Skin of body (tissue), 2 donors: Measurements from ENCODE around the gene GCG. TPM values are rescaled to one million over a fixed set of nuclear protein-coding genes. Genes with fewer than 3 reads are reported as not detected.
A peak's percentile ranks its signal among the peaks of the same experiment; 100 is the strongest.

Experiments used
- DNase-seq: peaks from one replicate; lab custom pipeline; 2025; lab: John Stamatoyannopoulos, UW
- total RNA-seq: library from RNA; depleted of rRNA; stranded (reverse); fragments of >200 nt; gene quantifications from one replicate; pipeline ENCODE4 v1.2.3, GENCODE V29; 2014

Gene GCG
- total RNA-seq, 1 donor from 2014 or later = not detected

DNA sequence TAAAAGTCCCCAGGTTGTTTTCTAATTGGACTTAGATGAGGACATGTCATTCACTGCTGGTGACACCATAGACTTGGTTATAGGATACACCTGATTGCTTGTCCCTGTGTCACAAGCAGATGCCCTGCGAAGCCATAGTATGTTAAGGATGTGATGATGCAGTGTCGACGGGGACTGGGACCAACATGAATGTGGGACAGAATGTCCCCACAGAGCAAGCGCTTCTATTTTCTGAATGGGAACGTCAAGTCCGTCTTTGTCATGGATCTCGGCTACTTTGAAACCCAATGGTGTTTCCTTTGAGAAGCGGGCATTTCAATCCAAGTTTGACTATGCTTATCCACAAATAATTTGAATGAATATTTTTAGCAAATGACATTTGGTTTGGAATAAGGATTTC, 2.1 kb downstream of the GCG start:
- no peak for DNase-seq

DNA sequence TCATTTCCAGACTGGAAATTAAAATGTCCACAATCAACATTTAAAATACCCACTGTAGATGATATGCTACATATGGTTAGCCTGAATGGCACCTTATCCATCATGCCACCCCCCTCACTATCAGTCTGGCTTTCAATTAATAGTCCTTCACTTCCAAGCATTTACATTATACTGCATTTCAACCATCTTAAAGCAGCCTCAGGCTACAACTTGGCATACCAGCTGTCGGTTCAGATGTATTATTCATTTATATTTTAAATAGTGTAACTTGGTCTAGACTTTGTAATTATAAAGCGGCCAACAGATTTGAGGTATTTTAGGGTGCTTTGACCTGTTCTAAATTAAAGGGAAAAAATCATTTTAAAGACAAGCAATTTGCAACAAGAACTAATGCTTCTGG, 2.6 kb downstream of the GCG start:
- no peak for DNase-seq

DNA sequence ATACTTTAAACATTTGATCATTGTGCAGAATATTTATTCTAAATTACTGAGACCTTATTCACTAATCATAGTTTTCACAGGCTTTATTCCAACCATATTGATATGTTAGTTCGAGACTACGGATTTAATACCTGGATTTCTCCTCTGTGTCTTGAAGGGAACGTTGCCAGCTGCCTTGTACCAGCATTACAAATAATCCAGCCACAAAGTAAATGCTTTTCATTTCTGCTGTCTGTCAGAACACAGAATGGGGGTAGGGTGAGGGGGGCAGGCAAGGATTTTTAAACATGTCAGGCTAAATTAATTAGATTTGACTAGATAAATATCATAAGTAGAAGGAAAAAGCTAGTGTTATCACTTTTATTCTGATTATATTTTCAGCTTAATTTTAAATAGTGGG, 3.1 kb downstream of the GCG start:
- DNase-seq = no peak

DNA sequence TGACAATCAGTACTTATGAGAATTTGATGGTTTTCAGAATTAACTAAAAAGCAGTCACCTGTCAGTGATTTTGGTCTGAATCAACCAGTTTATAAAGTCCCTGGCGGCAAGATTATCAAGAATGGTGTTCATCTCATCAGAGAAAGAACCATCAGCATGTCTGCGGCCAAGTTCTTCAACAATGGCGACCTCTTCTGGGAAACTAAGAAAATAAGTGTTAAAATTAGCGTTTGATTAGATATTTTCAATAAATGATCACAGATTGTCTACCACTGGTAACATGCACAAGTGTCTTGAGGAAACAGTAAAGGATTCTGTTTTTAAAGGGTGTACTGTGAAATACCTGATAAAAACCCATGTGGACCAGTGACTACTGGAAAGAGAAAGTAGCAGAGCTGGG, 8.1 kb downstream of the GCG start:
- DNase-seq = no peak

DNA sequence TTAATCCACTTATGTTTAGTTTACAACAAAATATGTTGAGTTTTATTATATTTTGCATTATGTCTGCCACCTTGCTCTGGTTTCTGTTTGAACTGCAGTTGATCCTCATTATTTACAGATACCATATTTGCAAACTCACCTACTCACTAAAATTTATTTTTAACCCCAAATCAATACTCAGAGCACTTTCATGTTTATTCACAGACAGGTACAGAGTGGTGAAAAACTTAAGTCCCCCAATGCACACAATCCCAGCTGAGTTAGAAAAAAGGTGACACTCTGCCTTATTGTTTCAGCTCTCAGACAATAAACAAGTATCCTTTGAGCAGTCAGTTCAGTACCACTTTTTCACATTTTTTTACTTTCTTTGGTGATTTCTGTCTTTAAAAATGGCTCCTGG, 13.7 kb downstream of the GCG start:
- DNase-seq = no peak

DNA sequence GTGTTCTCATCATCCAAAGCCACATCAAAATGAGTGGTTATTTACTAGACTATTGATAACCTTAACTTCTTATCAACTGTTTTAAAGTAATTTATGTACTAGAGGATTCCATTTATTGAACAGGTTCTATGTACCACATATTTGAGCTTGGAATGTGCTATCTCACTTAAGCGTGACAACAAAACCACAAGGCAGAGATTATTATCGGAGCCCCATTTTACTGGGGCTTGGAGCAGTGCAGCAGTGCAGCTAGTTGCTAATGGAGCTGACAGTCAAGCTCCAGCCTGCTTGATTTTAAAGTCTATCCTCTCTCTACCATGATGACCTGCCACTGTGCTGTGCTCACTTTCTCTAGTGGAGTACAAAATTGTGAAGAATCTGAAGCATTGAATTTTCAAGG, 24.6 kb downstream of the GCG start:
- DNase-seq = no peak

DNA sequence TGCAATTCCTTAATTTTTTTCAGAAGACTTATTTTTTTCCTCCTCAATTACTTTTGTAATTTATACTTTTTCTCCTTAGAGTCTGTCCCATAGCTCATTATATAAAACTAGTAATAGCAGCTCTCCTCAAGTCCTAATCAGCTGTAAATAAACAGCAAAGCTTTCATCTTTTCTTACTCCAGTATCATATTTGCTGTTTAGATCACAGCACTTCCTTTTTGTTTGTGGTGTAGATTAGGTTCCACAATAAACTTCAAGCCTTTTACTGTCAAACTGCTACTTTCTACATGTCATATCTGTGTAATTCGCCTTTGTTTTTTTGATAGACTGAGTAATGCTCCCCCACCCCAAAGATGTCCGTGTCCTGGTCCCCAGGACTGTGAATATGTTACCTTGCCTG, 25.5 kb downstream of the GCG start:
- no peak for DNase-seq

DNA sequence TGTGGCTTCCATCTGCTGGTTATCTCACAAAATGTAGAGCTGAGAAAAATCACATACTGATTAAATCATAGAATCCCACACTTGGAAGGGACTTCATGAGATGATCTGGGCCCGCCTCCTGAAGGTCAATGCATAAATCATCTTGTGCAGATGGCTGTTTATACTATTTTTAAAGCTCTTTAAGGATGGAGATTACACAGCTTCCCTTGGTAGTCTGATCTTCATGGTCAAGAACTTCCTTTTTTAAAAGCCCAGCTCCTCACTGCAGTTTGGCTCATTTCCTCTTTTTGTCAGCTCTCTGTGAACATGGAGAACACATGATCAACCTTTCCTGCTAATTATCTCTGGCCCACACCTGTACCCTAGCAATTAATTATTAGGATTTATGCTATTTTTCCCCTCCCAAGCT, 25.9 kb downstream of the GCG start:
- DNase-seq = peak; percentile 2

DNA sequence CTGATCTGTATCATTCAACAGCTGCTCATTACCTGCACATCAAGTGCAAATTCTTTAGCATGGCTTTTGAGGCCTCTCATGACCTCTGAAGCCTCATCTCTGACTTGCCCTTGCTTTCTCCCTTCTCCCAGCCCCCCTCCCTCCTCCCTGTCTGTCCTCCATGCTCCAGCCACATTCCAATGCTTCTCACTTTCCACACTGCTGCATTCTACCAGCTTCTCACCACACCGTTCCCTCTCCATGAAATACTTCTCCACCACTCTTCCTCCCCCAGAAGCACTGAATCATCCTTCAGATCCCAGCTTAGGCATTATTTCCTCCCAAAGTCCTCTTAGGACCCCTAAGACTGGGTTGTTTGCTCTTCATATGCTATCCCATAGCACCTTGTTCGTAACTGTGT, 26.9 kb downstream of the GCG start:
- DNase-seq = no peak

DNA sequence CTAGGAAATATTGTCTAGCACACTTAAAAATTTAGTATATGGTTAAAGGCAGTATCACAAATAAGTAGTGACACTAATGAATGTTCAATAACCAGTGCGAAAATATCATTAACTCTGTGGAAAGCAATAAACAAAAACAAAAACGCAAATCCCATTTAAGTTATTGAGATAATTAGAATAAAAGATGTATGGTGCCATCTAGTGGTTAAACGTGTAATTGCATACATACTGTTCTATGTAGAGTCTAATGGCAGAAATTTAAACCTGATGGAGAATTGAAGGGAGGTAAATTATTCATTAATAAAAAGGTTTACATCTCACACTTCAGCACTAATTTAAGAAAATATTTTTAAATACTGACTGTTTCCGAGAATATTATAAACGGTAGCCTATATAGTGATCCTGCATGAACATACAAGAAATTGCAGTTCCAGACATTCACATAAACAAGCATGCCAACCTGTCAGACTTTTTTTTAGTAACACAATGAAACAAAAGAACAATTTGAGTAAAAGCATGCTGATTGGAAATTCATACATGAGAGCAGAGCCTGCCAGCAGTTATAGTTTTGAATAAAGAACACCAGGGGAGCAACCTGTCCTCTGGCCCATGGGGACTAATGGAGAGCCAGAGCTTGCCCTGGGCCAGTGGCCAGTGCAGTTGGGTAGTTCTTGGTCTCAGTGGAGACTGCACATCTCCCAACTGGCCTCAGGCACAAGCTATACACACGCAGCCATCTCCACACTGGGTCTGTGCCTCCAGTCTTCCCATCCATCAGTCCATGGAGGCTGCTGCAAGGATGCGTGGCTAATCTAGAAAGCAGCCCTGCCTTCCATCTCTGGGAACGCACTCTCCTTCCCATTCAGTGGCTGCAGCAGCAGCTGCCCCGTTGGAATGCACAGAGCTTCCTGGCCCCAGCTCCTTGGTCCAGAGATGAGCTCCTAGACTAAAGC, 28.0 kb downstream of the GCG start:
- DNase-seq = peak; percentile 11

DNA sequence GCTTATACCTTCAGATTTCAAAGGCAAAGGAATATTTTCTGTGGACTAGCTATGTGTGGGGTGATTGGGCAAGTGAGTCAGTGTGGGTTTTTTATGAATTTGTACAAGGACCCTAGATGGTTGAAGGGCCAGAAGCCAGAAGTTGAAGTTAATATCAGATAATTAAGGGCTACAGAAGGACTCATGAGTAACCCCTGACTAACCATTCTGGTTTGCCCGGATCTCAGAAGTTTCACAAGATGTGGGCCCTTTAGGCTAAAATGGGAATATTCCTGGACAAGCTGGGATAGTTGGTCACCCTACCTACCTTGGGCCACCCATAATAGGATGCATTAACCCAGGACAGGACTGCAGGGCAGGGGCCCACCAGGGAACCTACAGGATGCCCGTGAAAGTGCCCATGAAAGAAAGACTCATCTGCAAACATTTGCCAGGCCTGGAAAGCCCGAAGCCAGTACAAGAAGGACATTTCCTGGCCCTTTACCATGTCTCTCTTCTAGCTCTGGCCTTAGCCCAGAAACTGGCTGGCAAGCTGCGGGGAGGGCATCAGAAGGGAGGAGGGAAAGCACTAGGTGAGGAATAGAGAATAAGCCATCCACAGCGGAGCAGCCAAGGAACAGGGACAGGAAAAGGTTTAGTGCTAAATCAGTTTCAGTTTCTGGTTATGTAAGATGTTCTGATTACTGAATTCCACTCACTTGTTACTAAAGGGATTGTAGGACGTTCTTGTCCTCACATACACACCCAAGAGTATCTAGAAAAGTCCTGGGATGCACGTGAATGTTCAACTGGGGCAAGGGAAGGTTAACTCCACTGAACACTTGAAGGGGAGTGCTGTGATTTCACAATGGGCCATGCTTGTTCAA, 33.6 kb downstream of the GCG start:
- no peak for DNase-seq

DNA sequence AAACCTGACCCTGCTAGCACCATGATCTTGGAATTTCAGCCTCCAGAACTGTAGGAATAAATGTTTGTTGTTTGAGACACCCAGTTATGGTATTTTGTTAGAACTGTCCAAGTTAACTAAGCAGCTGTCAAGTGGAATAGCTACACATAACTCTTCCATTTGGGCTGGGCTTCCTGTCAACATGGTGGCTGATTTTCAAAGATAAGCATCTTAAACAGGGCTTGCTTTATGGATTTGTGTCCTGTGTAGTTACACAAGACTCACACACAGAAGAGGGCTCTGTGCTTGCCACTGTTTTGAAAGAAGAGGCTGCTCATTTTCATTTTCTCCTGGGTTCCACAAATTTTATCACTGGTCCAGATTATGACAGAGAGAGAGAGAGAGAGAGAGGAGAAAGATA, 35.7 kb downstream of the GCG start:
- no peak for DNase-seq

DNA sequence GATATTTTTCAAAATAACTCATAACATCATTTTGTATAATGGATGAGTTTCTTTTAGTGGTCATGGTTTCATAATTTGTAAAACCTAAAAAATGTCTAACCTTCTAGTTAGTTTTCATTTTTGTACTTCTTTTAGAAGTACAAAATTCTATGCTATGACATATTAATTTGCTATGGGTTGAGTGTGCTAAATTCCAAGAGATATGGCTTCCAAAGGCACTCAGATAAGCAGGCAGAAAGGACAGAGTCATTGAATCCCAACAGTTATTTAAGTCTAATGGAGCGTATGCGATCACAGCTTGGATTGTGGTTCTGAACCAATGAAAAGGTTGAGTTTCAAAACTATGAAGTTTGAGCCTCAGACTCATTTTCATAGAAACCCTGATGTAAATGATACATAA, 37.0 kb downstream of the GCG start:
- DNase-seq = no peak

DNA sequence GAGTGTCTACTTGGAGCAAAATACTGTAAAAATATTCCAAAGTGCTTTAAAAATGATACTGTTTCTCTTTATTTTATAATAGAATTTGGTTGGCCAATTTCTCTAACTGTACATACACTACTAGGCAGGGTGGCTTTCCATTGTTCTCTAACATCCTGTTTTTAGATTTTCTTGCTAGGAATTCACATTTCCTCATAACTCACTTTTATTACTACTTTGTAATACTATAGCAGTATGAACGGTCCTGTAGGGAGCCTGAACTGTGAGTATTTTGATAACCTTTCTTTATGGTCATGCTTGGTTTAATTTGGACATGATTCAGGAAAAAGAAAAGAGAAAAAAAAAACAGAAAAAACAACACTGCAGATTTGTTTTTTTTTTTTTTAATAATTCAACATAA, 37.8 kb downstream of the GCG start:
- DNase-seq = no peak

DNA sequence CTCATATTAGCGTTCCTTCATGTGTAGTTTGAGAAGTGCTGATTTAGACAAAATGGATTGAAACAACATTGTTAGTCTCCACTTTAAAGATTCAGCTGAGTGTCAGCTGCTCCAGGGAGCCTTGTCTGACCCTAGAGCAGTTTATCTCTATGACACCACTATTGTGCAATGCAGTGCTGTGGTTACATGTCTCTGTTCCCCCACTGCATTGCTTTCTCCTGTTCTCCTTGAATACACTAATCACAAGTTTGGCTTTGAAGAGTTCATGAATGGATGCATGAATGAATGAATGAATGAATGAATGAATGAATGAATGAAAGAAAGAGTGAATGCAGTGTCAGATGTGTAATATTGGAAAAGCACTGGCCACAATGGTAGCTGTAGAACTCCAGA, 38.3 kb downstream of the GCG start:
- no peak for DNase-seq

DNA sequence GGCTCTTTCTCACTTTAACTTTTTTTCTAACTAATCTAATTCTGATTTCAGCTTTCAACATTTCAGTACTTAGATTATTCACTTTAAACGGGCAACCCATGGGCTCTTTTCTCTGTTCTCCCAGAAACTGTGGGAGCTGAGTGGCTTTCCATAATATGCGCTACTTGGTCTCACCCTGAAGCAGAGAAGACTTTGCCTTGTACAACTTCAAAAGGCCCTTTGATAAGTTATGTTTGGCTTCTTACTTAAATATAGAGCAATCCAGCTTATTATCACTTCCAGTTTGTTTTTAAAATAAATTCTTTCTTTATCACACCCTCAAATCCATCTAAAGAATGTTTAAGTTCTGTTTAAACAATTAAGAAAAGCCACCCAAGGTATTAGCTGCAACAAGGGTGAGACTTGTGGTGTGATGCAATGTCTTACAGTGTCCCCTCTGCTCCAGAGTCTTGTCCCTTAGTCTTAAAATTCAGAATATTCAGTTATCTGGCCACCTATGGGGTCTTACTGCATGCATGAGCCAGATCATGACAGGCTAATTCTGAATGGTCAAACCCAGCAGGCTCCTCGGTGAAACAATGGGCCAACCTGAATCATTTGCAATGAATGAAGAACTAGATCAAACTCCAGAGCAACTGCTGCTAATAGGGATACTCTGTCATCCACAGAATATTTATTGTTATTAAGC, 38.8 kb downstream of the GCG start:
- no peak for DNase-seq

DNA sequence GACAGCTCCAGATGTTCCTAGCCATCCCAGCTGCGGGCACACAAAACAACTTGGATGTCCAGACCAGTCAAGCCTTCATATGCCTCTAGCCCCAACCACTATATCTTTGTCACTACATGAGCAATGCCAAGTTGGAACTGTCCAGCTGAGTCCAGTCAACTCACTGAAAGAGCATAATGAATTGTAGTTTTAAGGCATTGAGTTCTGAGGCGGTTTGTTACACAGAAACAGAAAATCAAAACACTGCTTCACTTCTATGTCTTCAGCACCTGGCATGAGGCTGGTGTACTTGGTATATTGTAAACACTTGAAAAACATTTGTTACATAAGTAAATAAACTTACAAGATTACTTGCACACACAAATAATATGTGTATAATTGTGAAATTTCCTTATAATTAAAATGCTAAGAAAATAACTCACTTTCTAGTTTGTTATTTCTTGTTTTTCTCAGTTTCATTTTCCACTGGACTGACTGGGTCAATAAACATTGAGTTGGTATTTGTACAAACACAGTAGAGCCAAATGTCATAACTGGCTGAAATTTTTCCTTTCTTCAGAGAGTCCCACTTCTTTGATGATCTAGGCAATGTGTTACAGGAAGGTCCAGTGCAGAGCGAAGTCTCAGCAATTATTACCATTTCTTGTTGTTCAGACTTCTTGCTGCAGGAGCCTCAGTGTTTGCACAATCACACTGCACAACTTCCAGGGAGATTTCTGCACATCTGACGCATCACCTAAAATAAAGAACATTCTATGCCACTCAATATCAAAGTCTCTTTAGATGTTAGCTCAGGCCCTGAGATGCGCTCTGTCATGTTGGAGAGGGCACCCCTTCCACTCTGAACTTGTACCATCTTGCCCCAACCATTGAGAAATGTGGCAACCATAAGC, 39.8 kb downstream of the GCG start:
- DNase-seq = no peak

DNA sequence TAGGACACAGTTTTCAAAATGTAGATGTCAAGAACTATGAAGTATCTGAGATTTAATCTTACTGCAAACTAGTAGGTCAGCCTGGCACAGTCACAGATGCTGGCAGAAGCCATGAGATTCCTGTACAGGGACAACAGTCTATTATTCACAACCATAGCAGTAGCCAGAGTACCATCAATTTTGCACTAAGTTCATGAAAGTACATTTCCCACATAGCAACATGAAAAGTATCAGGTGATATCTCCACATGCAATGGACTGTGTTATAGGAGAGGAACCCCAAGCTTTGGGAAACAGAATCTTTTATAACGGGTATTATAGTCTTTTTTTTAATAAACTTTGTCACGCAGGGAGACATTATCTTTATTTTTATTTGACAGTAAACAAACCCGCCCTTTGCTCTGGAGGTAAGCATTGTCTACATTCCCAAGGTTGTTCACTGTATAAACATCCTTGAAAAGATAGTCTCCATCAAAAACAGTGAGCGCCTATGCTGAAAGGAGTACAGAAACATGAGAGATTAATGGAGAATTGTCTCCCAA, 44.6 kb downstream of the GCG start:
- no peak for DNase-seq

DNA sequence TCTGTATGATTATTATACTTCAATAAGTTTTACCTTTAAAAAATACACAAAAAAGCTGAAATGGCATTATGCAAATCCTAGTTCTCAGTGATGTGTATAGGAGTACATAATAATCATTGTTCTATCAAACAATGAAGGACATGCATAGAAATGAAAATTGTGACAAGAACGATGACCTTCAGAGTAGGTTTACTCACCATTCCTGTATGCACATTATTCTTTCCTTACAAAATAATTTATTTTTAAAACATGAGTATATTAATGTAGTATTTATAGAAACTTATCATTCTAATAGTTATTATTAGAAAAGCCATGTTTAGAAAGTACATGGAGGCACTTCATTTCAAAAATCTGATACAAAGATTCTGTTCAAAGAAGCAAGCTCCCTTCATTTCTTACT, 45.3 kb downstream of the GCG start:
- DNase-seq = no peak

DNA sequence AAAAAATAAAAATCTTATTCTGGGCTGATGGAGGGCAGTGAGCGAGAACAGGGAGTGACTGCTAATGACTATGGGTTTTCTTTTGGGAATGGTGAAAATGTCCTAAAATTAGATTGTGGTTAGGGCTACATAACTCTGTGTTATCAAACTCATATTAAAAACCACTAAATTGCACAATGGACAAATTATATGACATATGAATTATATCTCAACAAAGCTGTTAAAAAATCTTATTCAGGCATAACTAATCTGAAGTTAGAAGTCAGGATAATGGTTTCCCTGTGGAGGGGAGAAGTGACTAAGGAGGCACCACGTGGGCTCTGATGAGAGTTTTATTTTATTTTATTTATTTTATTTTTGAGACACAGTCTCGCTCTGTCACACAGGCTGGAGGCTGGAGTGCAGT, 45.9 kb downstream of the GCG start:
- DNase-seq = no peak
